AG09319 (cell line): ENCODE results near the gene RRP1.

ENCODE experiments used
- DNase-seq: peaks from one replicate; pipeline ENCODE4 v3.0.0-alpha.2; 2010; ENCODE audit warnings: low read depth; ENCODE audit errors: extremely low read depth
- CTCF ChIP-seq: IDR thresholded peaks from 2 replicates; pipeline ENCODE4 v1.5.1; 2011; ENCODE audit warnings: low read depth, mild to moderate bottlenecking, inconsistent platforms, low read length, moderate library complexity

Gene RRP1

GRCh38 chr21:43829161-43829560 is 39.8 kb downstream of the RRP1 start:
- no peak for TF ChIP-seq CTCF
- DNase-seq: no peak

- no peak for DNase-seq
- no peak for TF ChIP-seq CTCF
Observed at GRCh38 chr21:43829575-43830119, 40.3 kb downstream of the RRP1 start.

GRCh38 chr21:43832158-43832550 is 42.8 kb downstream of the RRP1 start:
- no peak for TF ChIP-seq CTCF
- DNase-seq: no peak

GRCh38 chr21:43832648-43833047 is 43.3 kb downstream of the RRP1 start:
- no peak for DNase-seq
- TF ChIP-seq CTCF: no peak

GRCh38 chr21:43834146-43834905 is 44.9 kb downstream of the RRP1 start:
- no peak for TF ChIP-seq CTCF
- DNase-seq: no peak

GRCh38 chr21:43835050-43835449 is 45.7 kb downstream of the RRP1 start:
- no peak for TF ChIP-seq CTCF
- no peak for DNase-seq

- no peak for DNase-seq
- TF ChIP-seq CTCF: no peak
Observed at GRCh38 chr21:43835861-43836260, 46.5 kb downstream of the RRP1 start.
